GM19468 (cell line): ENCODE data around the gene AKAP8L.

Experiments
- ATAC-seq: cut with Tn5 transposase; IDR thresholded peaks from one replicate; pipeline ENCODE4 v1.9.1; 2021; ENCODE audit warnings: mild to moderate bottlenecking, moderate library complexity, moderate number of reproducible peaks; ENCODE audit not compliant: unreplicated experiment; ENCODE audit errors: extremely low read depth

The AKAP8L gene

GRCh38 chr19:15394426-15394825, 24.4 kb downstream of the AKAP8L start:
- ATAC-seq, result no peak

- ATAC-seq, result no peak
These were observed 24.8 kb downstream of the AKAP8L start for GRCh38 chr19:15393963-15394362.

- no peak for ATAC-seq
These were observed 28.0 kb downstream of the AKAP8L start for GRCh38 chr19:15390814-15391213.

DNA sequence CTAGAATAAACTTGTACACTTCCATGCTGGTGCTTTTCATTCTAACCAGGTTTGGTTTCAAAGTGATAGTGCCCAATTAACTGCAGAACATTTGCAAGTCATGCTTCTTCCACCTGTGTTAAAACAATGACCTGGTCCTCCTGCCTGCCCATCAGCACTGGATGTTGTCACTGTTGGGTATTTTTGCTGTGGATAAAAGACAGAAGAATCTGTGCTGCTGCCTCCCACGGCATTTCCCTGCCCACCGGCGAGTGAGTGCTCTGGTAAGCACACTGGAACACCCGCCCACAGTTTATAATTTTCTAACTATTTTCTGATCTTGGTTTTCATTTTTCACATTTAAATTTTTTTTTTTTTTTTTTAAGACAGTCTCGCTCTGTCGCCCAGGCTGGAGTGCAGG, 36.9 kb downstream of the AKAP8L start:
- ATAC-seq, result no peak

DNA sequence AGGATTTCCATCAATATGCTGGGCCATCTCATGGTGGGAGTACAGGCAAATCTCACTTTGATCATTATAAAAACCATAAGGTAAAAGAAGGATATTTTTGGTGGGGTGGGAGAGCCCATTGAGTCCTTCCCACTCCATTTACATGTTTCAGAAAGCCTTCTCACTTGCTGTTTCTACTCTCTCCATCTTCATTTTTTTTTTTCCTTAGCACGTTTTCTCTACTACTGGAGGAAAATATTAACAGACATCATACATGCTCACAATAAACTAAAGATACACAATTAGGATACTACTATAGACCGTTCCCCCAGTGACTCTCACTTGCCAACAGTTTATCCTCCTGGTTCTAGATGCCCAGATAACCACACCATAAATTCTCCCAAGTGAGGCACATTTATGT, 37.4 kb downstream of the AKAP8L start:
- no peak for ATAC-seq

GRCh38 chr19:15379999-15380647, 38.7 kb downstream of the AKAP8L start:
- peak; percentile 34 for ATAC-seq

- peak; percentile 61 for ATAC-seq
These were observed 39.4 kb downstream of the AKAP8L start, which contains the start of gene AKAP8 for GRCh38 chr19:15379083-15379998. TSS of gene AKAP8 (minus strand) at chr19:15379787. CDS start at chr19:15379731, 56 bp downstream.

DNA sequence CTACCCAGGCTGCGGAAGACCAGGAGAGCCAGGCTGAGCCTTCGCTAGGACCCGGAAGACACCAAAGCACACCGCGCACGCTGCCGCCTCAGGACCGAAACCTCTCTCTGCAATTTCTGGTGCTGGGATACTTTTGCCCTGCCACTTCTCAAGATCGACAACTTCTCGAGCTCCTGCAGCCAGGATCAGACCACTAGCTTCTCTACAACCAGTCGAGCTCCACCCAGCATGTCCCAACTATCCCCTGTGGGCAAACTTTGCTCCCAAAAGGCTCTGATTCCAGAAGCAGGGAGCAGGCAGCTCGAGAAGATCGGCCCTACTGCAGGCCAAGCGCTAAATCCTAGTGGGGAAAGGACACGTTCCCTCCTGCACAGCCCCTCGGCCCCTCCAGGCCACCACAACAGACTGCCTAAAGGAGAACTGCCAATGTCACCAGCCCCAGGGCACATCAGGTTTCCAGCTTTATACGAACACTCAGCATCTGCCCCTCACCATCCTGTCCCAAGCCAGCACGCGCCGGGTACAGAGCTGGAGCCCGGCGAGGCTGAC, 40.2 kb downstream of the AKAP8L start:
- ATAC-seq, result no peak

- ATAC-seq, result no peak
These were observed 43.9 kb downstream of the AKAP8L start for GRCh38 chr19:15374796-15375440.

- ATAC-seq, result no peak
These were observed 44.6 kb downstream of the AKAP8L start for GRCh38 chr19:15374105-15374651.

DNA sequence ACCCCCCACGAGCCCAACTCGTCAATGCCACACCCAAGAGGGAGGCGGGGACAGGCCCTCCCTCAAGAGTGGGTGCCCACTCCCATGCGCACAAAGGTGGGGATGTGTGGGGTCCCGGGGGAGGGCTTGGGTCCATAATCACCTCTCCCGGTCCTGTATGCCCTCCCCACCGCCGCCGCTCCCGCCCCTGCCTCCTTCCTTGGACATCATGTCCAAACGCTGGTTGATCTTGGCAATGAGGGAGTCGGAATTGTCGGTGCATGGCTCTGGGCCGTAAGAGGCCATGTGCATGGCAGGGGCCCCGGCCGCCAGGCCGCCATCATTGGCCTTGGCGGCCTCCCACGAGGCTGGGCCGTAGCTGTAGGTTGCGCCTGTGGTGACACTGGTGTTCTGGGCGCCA, 45.1 kb downstream of the AKAP8L start:
- ATAC-seq, result no peak

DNA sequence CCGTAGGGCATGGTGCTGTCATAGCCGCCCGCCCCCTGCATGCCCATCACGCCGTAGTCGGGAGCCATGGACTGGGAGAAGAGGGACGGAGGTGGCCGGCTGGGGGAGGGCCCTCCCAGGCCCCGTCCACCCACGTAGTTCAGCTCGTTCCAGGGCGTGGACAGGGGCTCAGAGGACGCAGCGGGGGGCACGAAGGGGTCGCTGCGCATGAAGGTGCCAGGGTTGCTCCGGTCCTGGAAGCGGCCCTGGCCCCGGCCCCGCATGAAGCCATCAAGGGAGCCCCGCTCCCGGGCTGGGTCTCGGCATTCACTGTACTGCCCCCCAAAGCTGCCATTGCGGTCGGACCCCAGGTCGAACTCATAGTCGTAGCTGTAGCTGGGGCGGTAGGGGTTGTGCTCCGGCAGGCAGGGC, 45.9 kb downstream of the AKAP8L start:
- no peak for ATAC-seq

DNA sequence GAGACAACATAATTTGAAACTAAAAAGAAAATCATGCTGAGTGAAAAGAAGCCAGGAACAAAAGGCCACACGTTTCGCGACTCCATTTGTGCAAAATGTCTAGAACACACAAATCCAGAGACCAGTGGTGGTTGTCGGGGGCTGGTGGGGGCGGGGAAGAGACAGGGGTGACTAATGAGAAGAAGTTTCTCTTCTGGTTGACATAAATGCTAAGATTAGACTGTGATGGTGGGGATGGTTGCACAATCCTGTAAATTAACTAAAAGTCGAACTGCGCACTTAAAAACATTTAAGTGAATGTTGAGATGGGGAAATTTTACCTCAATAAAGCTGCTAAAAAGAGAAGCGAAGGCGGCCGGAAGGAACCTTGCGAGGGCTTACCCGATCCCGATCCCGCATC, 46.3 kb downstream of the AKAP8L start:
- ATAC-seq, result no peak

GRCh38 chr19:15371786-15372380, 46.9 kb downstream of the AKAP8L start:
- ATAC-seq, result no peak

- ATAC-seq, result no peak
These were observed 47.7 kb downstream of the AKAP8L start for GRCh38 chr19:15371119-15371518.

- no peak for ATAC-seq
These were observed 49.2 kb downstream of the AKAP8L start for GRCh38 chr19:15369594-15369891.

DNA sequence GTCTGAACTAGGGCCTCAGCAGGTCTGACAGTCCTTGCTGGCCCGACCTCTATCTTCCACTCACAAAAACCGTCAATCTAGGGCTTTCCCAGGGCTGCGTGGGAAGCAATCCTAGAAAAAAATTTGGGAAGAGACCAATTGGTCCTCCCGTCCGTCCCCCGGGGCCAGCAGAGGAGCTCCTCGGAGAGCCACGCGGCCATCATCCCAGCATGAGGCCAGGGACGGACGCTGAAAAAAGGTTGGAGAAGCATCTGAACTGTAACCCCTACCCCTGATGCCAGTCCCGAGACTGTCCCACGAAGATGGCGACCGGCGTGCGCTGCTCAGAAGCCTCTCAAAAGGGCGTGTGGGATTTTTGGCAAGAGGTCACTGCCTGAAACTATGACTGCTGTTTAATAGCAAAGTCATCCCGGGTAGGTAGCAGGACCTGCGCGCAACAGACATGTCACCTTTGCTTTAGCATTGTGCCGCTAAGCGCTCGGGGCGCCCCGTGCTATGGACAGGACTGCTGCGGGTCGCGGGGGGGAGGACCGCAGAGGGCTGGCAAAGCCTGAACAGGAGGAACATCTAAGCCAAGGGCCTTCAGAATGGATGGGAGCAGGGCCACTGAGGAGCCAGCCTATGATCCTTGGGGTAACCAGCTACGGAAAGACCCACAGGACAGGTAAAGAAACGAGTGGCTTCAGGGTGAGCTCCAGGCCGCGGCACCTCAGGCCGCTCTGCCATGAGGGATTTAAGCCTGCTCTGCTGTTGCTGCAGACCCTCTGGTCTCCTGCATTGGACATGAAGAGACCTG, 49.8 kb downstream of the AKAP8L start:
- ATAC-seq, result no peak

DNA sequence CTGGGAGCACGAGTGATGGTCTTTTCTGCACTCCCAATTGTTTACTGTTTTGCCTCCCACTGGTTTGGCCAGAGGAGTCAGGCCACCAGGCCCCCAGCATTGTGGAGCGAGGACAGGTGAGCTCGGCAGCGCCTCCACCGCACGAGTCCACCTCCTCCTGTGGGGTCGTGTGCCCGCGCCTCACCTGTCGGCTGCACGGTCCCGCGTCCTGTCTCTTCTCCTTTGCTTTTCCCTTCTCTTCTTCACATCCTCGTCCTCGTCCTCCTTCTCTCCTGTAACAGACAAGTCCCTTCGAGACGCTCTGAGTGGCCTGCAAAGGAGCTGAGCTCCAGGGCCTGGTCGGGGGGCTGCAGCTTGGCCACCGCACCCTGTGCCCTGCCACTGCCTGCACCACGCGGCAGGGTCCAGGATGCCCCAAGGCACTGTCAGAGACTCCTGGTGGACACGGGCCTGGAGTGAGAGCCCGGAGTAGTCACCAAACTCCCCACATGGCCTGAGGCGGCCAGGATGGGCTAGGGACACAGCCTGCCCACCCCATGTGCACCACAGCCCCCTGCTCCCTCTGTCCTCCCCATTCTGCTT, 50.6 kb downstream of the AKAP8L start:
- no peak for ATAC-seq

DNA sequence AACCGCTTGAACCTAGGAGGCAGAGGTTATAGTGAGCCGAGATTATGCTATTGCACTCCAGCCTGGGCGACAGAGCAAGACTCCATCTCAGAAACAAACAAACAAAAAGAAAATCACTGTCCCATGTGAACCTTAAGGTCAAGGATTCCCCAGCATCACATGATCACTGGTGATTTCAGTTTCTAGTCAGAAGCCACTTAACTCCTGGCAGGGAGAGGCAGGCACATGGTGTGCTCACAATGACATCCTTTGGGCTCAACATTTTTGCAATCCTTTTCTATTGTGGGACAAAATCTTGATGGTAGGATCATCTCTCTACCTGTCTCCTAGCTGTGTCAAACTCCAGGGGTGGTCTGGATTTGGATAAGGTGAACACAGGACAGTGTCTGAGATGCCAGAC, 51.3 kb downstream of the AKAP8L start:
- no peak for ATAC-seq
